HCT116 (cell line): ENCODE data around the gene RPL21. TPM values are rescaled to one million over a fixed set of nuclear protein-coding genes. Genes with fewer than 3 reads are reported as not detected.

ENCODE experiments used
- ATAC-seq: fragments of 200-7000 bp; cut with Tn5 transposase; 2 replicates; pipeline ENCODE4 v1.9.1; 2020; ENCODE audit warnings: mild to moderate bottlenecking, moderate library complexity
- BruUV-seq: library from RNA; stranded (reverse); fragments of 400-500 nt; replicated peaks from 2 replicates; lab custom pipeline; 2021; lab: Mats Ljungman, UMichigan
- CTCF ChIA-PET: fragments of 300-600 bp; sonication (Branson Sonifier 250); formaldehyde crosslinking; loops from one replicate; lab custom pipeline; 2021; ENCODE audit warnings: antibody characterized with exemption; lab: Charles Lee
- POLR2A ChIA-PET: fragments of 300-600, 350-600 bp; sonication (Branson Sonifier 250); formaldehyde crosslinking; loops from one replicate; lab custom pipeline; 2021; ENCODE audit warnings: antibody characterized with exemption; lab: Charles Lee
- RAD21 ChIA-PET, 2 experiments: fragments of 300-600 bp; sonication (Branson Sonifier 250); formaldehyde crosslinking; loops; one replicate each; lab custom pipeline; 2023; ENCODE audit warnings: low total read pairs in 2 of 2; ENCODE audit not compliant: uncharacterized antibody in 2 of 2, unreplicated experiment in 2 of 2, low non-redundant PET in 1 of 2; lab: Charles Lee
- DNase-seq: peaks from one replicate; pipeline ENCODE4 v3.0.0-alpha.2; 2010; ENCODE audit warnings: low read depth, low spot score
- H2AFZ ChIP-seq: fragments of 200-600 bp; shearing (Covaris generic), sonication (generic); 2 replicates; pipeline ENCODE4 v1.6.1; 2017; ENCODE audit warnings: low read depth, mixed run types, mixed read lengths, antibody characterized with exemption, low read length; ENCODE audit not compliant: poor library complexity, severe bottlenecking
- H3K27ac ChIP-seq: 2 replicates; pipeline ENCODE4 v1.5.1; 2012; ENCODE audit warnings: low read depth, low read length
- H3K27me3 ChIP-seq: fragments of 200-600 bp; sonication (generic); 2 replicates; pipeline ENCODE4 v1.6.1; 2016; ENCODE audit warnings: mixed run types, low read length, mixed read lengths; ENCODE audit not compliant: insufficient read depth
- H3K36me3 ChIP-seq, 2 experiments: fragments of 200-500 bp in 1 of 2; fragments of 200-600 bp in 1 of 2; sonication (Bioruptor generic) in 1 of 2; sonication (generic) in 1 of 2; 2 replicates each; pipeline versions ENCODE4 v1.5.1 to v1.6.1; 2014 to 2016; ENCODE audit warnings: low read length in 2 of 2, inconsistent platforms in 1 of 2, mixed read lengths in 1 of 2, mixed run types in 1 of 2; ENCODE audit not compliant: insufficient read depth in 2 of 2, control insufficient read depth in 1 of 2
- H3K4me1 ChIP-seq, 2 experiments: fragments of 200-600 bp in 1 of 2; sonication (generic) in 1 of 2; 2 replicates each; pipeline versions ENCODE4 v1.5.1 to v1.6.1; 2012 to 2017; ENCODE audit warnings: low read length in 2 of 2, inconsistent platforms in 1 of 2, mild to moderate bottlenecking in 1 of 2, mixed read lengths in 1 of 2, mixed run types in 1 of 2, moderate library complexity in 1 of 2; ENCODE audit not compliant: insufficient read depth in 2 of 2, control insufficient read depth in 1 of 2
- H3K4me2 ChIP-seq: fragments of 200-600 bp; sonication (generic); 2 replicates; pipeline ENCODE4 v1.6.1; 2017; ENCODE audit warnings: mixed run types, low read length, mixed read lengths
- H3K4me3 ChIP-seq, 2 experiments: fragments of 200-600 bp in 1 of 2; sonication (generic) in 1 of 2; replicated peaks in 1 of 2; 2 replicates each; pipeline ENCODE4 v1.5.1; 2011 to 2016; ENCODE audit warnings: low read length in 2 of 2, control low read depth in 1 of 2, low read depth in 1 of 2, mild to moderate bottlenecking in 1 of 2, mixed read lengths in 1 of 2, mixed run types in 1 of 2
- H3K79me2 ChIP-seq: fragments of 200-600 bp; sonication (generic); 2 replicates; pipeline ENCODE4 v1.6.1; 2017; ENCODE audit warnings: mild to moderate bottlenecking, mixed run types, low read length, moderate library complexity, mixed read lengths; ENCODE audit not compliant: insufficient read depth
- H3K9ac ChIP-seq: fragments of 200-600 bp; sonication (generic); 2 replicates; pipeline ENCODE4 v1.6.1; 2016; ENCODE audit warnings: low read length, mixed read lengths
- H3K9me2 ChIP-seq: fragments of 200-600 bp; sonication (generic), shearing (Covaris generic); 2 replicates; pipeline ENCODE4 v1.6.1; 2017; ENCODE audit warnings: mixed run types, mild to moderate bottlenecking, moderate library complexity; ENCODE audit not compliant: insufficient read depth
- H3K9me3 ChIP-seq, 2 experiments: fragments of 200-500 bp in 1 of 2; fragments of 200-600 bp in 1 of 2; sonication (Bioruptor generic) in 1 of 2; sonication (generic) in 1 of 2; 2 replicates each; pipeline ENCODE4 v1.6.1; 2014 to 2017; ENCODE audit warnings: low read length in 2 of 2, mixed read lengths in 2 of 2, inconsistent platforms in 1 of 2, low read depth in 1 of 2, mild to moderate bottlenecking in 1 of 2, mixed run types in 1 of 2, moderate library complexity in 1 of 2; ENCODE audit not compliant: control insufficient read depth in 1 of 2, insufficient read depth in 1 of 2
- H4K20me1 ChIP-seq: fragments of 200-600 bp; sonication (generic), shearing (Covaris generic); 2 replicates; pipeline ENCODE4 v1.6.1; 2017; ENCODE audit warnings: mixed run types, mild to moderate bottlenecking, moderate library complexity; ENCODE audit not compliant: insufficient read depth
- CBX3 ChIP-seq: IDR thresholded peaks from 2 replicates; pipeline ENCODE4 v1.6.1; 2012; ENCODE audit warnings: low read depth
- CEBPB ChIP-seq: IDR thresholded peaks from 2 replicates; pipeline ENCODE4 v1.6.1; 2012; ENCODE audit warnings: low read depth
- EZH2 ChIP-seq: fragments of 200-600 bp; sonication (generic); IDR thresholded peaks from 2 replicates; pipeline ENCODE4 v1.6.1; 2017; ENCODE audit warnings: antibody characterized with exemption, mixed run types
- EZH2phosphoT487 ChIP-seq: fragments of 200-600 bp; IDR thresholded peaks from 2 replicates; pipeline ENCODE4 v1.6.1; 2018; ENCODE audit warnings: antibody characterized with exemption, borderline replicate concordance
- FOSL1 ChIP-seq: IDR thresholded peaks from 2 replicates; pipeline ENCODE4 v1.6.1; 2012; ENCODE audit warnings: low read depth
- JUND ChIP-seq: IDR thresholded peaks from 2 replicates; pipeline ENCODE4 v1.6.1; 2012
- POLR2A ChIP-seq: IDR thresholded peaks from 2 replicates; pipeline ENCODE4 v1.7.0; 2011; ENCODE audit warnings: borderline replicate concordance; ENCODE audit not compliant: insufficient read depth, insufficient read length; ENCODE audit errors: extremely low read depth
- POLR2AphosphoS5 ChIP-seq: IDR thresholded peaks from 2 replicates; pipeline ENCODE4 v1.6.1; 2011; ENCODE audit warnings: mild to moderate bottlenecking, low read depth, low read length, moderate library complexity
- RAD21 ChIP-seq: IDR thresholded peaks from 2 replicates; pipeline ENCODE4 v1.6.1; 2012; ENCODE audit warnings: low read depth, mild to moderate bottlenecking
- SIN3A ChIP-seq: IDR thresholded peaks from 2 replicates; pipeline ENCODE4 v1.6.1; 2012; ENCODE audit warnings: low read depth
- SP1 ChIP-seq: IDR thresholded peaks from 2 replicates; pipeline ENCODE4 v1.6.1; 2012; ENCODE audit warnings: low read depth
- SRF ChIP-seq: IDR thresholded peaks from 2 replicates; pipeline ENCODE4 v1.6.1; 2012; ENCODE audit warnings: low read depth
- YY1 ChIP-seq: IDR thresholded peaks from 2 replicates; pipeline ENCODE4 v1.6.1; 2011; ENCODE audit warnings: low read length, low read depth, moderate library complexity, mild to moderate bottlenecking; ENCODE audit not compliant: insufficient replicate concordance; ENCODE audit errors: extremely low read depth
- ZFX ChIP-seq: fragments of 450-650 bp; IDR thresholded peaks from 2 replicates; pipeline ENCODE4 v1.6.1; 2017
- ZNF274 ChIP-seq: fragments of 200-500 bp; sonication (Bioruptor generic); IDR thresholded peaks from 2 replicates; pipeline ENCODE4 v1.6.1; 2014; ENCODE audit warnings: mild to moderate bottlenecking, low read depth, low read length, inconsistent platforms
- intact Hi-C: fragments of 100-400 bp; cut with micrococcal nuclease; formaldehyde crosslinking; loops from 2 replicates; pipeline ENCODE4 v1.10.0; 2022
- total RNA-seq: library from RNA; stranded (reverse); gene quantifications from one replicate; pipeline ENCODE4 v1.2.1, GENCODE V29; 2021; ENCODE audit not compliant: unreplicated experiment
- TF ChIP-seq, protein P1 (sequence below): IDR thresholded peaks from 2 replicates; pipeline ENCODE4 v1.6.1; 2012
- TF ChIP-seq, protein P2 (sequence below): IDR thresholded peaks from 2 replicates; pipeline ENCODE4 v1.6.1; 2012
- TF ChIP-seq, protein P3 (sequence below), 3 experiments: fragments of 200-600 bp in 1 of 3; sonication (generic) in 1 of 3; IDR thresholded peaks in 2 of 3; conservative IDR thresholded peaks in 1 of 3; 2 replicates each; pipeline ENCODE4 v1.5.1; 2012 to 2017; ENCODE audit warnings: low read depth in 2 of 3, low read length in 2 of 3, antibody characterized with exemption in 1 of 3, borderline replicate concordance in 1 of 3, control low read depth in 1 of 3, mild to moderate bottlenecking in 1 of 3, mixed read lengths in 1 of 3, mixed run types in 1 of 3, moderate library complexity in 1 of 3; ENCODE audit not compliant: insufficient read depth in 1 of 3
- TF ChIP-seq, protein P4 (sequence below): IDR thresholded peaks from 2 replicates; pipeline ENCODE4 v1.6.1; 2012; ENCODE audit warnings: low read depth
- TF ChIP-seq, protein P5 (sequence below): IDR thresholded peaks from 2 replicates; pipeline ENCODE4 v1.6.1; 2011; ENCODE audit warnings: mild to moderate bottlenecking, low read length, moderate library complexity; ENCODE audit not compliant: insufficient replicate concordance; ENCODE audit errors: extremely low read depth

RPL21 gene
- total RNA-seq, 1 experiment from 2014 or later, result 915 TPM

DNA sequence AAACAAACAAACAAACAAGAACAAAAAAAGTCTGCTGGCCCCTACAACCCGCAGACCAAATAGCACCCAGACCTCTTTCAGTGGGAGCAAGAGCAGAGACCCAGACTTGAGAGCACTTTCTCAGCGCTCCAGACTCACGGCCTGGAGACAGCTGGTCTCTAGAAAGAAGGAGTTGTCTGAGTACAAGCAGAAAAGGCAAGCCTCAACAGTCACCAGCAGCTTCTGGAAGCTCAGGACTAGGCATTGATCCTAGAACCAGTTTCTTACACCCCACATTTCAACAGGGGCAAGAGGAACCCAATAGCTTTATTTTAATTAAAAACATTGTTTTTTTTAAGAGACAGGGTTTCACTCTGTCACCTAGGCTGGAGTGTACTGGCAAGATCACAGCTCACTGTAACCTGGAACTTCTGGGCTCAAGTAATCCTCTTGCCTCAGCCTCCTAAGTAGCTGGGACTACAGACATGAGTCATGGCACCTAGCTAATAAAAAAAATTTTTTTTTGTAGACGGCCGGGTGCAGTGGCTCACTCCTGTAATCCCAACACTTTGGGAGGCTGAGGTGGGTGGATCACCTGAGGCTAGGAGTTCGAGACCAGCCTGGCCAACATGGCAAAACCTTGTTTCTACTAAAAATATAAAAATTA, 49.7 kb downstream of the RPL21 start:
- no peak overlapping the region for H3K4me2 ChIP-seq
- intact Hi-C loops, result no loop called here
- no TSS peak for BruUV-seq
- H3K4me1 ChIP-seq, result 0 out of 4 replicates have a peak, but pooled peaks cover 0 to 7% of the 10 kb centered on the region in 2 experiments
- TF ChIP-seq, protein P1, sequence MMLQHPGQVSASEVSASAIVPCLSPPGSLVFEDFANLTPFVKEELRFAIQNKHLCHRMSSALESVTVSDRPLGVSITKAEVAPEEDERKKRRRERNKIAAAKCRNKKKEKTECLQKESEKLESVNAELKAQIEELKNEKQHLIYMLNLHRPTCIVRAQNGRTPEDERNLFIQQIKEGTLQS, result no peak
- TF ChIP-seq POLR2AphosphoS5, result no peak
- no peak for TF ChIP-seq RAD21
- no peak for TF ChIP-seq FOSL1
- TF ChIP-seq CBX3, result no peak
- no peak for TF ChIP-seq EZH2phosphoT487
- no peak for TF ChIP-seq SP1
- TF ChIP-seq, protein P2, sequence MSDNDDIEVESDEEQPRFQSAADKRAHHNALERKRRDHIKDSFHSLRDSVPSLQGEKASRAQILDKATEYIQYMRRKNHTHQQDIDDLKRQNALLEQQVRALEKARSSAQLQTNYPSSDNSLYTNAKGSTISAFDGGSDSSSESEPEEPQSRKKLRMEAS, result no peak
- no peak for TF ChIP-seq POLR2A
- TF ChIP-seq ZNF274, result no peak
- no peak for TF ChIP-seq SIN3A
- TF ChIP-seq SRF, result no peak
- TF ChIP-seq YY1, result no peak
- no peak for TF ChIP-seq JUND
- no peak for TF ChIP-seq EZH2
- TF ChIP-seq ZFX, result no peak
- TF ChIP-seq, protein P3, sequence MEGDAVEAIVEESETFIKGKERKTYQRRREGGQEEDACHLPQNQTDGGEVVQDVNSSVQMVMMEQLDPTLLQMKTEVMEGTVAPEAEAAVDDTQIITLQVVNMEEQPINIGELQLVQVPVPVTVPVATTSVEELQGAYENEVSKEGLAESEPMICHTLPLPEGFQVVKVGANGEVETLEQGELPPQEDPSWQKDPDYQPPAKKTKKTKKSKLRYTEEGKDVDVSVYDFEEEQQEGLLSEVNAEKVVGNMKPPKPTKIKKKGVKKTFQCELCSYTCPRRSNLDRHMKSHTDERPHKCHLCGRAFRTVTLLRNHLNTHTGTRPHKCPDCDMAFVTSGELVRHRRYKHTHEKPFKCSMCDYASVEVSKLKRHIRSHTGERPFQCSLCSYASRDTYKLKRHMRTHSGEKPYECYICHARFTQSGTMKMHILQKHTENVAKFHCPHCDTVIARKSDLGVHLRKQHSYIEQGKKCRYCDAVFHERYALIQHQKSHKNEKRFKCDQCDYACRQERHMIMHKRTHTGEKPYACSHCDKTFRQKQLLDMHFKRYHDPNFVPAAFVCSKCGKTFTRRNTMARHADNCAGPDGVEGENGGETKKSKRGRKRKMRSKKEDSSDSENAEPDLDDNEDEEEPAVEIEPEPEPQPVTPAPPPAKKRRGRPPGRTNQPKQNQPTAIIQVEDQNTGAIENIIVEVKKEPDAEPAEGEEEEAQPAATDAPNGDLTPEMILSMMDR (IDR thresholded peaks at IDR 0.05 in 2 of 3, conservative IDR thresholded peaks at IDR 0.05 in 1 of 3; ENCODE audit: borderline replicate concordance in 1 of 3, insufficient read depth in 1 of 3, low read depth in 2 of 3, low read length in 2 of 3), result no peak
- TF ChIP-seq, protein P4, sequence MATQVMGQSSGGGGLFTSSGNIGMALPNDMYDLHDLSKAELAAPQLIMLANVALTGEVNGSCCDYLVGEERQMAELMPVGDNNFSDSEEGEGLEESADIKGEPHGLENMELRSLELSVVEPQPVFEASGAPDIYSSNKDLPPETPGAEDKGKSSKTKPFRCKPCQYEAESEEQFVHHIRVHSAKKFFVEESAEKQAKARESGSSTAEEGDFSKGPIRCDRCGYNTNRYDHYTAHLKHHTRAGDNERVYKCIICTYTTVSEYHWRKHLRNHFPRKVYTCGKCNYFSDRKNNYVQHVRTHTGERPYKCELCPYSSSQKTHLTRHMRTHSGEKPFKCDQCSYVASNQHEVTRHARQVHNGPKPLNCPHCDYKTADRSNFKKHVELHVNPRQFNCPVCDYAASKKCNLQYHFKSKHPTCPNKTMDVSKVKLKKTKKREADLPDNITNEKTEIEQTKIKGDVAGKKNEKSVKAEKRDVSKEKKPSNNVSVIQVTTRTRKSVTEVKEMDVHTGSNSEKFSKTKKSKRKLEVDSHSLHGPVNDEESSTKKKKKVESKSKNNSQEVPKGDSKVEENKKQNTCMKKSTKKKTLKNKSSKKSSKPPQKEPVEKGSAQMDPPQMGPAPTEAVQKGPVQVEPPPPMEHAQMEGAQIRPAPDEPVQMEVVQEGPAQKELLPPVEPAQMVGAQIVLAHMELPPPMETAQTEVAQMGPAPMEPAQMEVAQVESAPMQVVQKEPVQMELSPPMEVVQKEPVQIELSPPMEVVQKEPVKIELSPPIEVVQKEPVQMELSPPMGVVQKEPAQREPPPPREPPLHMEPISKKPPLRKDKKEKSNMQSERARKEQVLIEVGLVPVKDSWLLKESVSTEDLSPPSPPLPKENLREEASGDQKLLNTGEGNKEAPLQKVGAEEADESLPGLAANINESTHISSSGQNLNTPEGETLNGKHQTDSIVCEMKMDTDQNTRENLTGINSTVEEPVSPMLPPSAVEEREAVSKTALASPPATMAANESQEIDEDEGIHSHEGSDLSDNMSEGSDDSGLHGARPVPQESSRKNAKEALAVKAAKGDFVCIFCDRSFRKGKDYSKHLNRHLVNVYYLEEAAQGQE, result no peak
- no peak for TF ChIP-seq CEBPB
- TF ChIP-seq, protein P5, sequence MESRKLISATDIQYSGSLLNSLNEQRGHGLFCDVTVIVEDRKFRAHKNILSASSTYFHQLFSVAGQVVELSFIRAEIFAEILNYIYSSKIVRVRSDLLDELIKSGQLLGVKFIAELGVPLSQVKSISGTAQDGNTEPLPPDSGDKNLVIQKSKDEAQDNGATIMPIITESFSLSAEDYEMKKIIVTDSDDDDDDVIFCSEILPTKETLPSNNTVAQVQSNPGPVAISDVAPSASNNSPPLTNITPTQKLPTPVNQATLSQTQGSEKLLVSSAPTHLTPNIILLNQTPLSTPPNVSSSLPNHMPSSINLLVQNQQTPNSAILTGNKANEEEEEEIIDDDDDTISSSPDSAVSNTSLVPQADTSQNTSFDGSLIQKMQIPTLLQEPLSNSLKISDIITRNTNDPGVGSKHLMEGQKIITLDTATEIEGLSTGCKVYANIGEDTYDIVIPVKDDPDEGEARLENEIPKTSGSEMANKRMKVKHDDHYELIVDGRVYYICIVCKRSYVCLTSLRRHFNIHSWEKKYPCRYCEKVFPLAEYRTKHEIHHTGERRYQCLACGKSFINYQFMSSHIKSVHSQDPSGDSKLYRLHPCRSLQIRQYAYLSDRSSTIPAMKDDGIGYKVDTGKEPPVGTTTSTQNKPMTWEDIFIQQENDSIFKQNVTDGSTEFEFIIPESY, result no peak
- H3K9me2 ChIP-seq, result no peaks in the 10 kb centered on the region
- H3K27me3 ChIP-seq, result no peaks in the 10 kb centered on the region
- DNase-seq, result no peak
- no peak overlapping the region for H3K27ac ChIP-seq
- ChIA-PET CTCF (no interaction called here), POLR2A (interaction anchor here (1.7 kb wide), 1 partner anchor 9 kb away, joined by 4 read pairs; no protein-coding TSS in a partner anchor), RAD21 (no interaction called here)
- H3K9me3 ChIP-seq, result no peaks in the 10 kb centered on the region
- no peaks in the 10 kb centered on the region for H3K79me2 ChIP-seq
- H3K4me3 ChIP-seq, result no peak overlapping the region
- no peak overlapping the region for H3K9ac ChIP-seq
- H2AFZ ChIP-seq, result no peak overlapping the region
- no peak for ATAC-seq
- no peaks in the 10 kb centered on the region for H4K20me1 ChIP-seq
- no peaks in the 10 kb centered on the region for H3K36me3 ChIP-seq
